ENCODE measurements around the gene ALDH1L1.

The ALDH1L1 gene

GRCh38 chr3:126191246-126191645 lies 10.9 kb upstream of the ALDH1L1 start:
- TF ChIP-seq CTCF (IDR thresholded peaks at IDR 0.05): no peak

- no peak for TF ChIP-seq CTCF (IDR thresholded peaks at IDR 0.05)
Observed at GRCh38 chr3:126187920-126188319, 7.5 kb upstream of the ALDH1L1 start.

- no peak for TF ChIP-seq CTCF (IDR thresholded peaks at IDR 0.05)
Observed at GRCh38 chr3:126186749-126187148, 6.4 kb upstream of the ALDH1L1 start.

GRCh38 chr3:126186271-126186670 lies 5.9 kb upstream of the ALDH1L1 start:
- TF ChIP-seq CTCF (IDR thresholded peaks at IDR 0.05): no peak

GRCh38 chr3:126184465-126185000 lies 4.1 kb upstream of the ALDH1L1 start:
- TF ChIP-seq CTCF (IDR thresholded peaks at IDR 0.05): no peak

- no peak for TF ChIP-seq CTCF (IDR thresholded peaks at IDR 0.05)
Observed at GRCh38 chr3:126181398-126181725, 976 bp upstream of the ALDH1L1 start.

GRCh38 chr3:126179825-126180476 lies 435 bp downstream of the ALDH1L1 start:
- TF ChIP-seq CTCF (IDR thresholded peaks at IDR 0.05): no peak

Data from LNCAP (cell line).